UCSD-AML1 (cell line): ENCODE results near the gene DUSP1.
"Not testable (repeated sequence)": the region's sequence is repeated elsewhere in the genome, so short reads cannot be mapped to it uniquely, and the experiment has no call there.

ENCODE experiments used
- DNase-seq: peaks from one replicate; lab custom pipeline; 2025; ENCODE audit not compliant: unreplicated experiment; lab: John Stamatoyannopoulos, UW

The DUSP1 gene

DNA sequence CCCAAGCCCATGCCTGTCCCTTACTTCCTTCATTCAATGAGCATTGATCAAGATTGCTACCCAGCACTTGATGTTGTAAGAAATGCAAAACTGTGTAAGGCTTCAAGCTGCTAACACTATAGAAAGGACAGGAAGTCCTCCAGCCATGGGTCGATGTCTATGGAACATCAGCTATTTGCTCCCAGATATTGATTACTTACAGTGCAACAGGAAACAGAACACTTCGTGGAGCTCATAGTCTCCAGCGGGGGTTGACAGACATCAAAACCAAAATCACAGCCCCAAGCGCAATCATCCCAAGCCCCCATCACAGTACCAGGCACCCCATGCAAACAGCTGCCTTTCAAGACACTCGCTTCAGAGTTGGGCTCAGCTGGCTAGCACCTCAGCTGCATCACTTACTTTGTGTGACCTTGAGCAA is 26.8 kb upstream of the DUSP1 start:
- no peak for DNase-seq

DNA sequence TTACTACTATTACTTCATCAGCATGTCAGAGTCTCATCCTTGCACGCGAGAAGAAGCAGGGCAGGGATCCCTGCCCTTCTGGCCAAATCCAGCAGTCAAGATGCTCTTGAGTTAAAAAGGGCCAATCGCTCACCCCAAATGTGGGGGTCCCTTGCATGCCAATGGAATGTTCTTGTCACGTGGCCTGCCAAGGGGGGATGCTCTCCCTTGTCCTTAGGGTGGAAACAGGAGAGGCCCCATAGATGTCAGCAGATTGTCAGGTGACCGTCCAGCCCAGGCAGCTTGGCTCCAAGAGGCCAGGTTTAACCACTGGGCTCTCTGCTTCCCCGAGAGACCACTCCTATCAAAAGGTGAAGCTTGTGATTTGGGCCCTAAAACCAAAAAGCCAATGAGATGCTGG is 25.3 kb upstream of the DUSP1 start:
- DNase-seq: no peak

DNA sequence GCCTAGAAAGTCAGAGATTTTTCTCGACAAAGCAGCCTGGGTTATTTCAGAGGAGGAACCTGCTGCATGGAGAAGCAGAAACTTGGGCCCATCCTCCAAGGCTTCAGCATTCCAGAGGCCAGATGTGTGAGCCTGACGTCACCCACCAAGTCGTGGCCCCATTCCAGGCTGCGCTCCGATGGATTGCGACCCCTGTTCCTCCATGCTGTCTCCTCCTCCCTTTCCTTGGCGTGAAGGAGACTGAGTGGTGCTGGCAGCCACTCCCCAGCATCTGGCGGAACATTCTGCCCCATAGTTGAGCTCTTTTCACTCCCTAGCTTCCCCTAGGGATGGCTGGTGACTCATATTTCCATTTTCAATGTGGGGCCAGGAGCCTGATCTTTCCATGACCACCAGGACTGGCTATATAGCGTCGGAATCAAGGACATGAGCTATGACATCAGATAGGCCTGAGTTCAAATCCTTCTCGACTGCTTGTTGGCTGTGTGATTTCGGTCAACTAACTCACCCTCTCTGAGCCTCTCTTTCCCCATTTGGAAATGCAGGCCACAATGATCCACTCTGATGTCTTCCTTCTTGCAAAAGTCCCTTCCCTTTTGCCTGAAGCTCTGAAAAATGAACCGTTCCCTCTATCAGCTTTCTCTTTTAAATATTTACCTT is 24.5 kb upstream of the DUSP1 start:
- no peak for DNase-seq

- no peak for DNase-seq
Measured at GRCh38 chr5:172793577-172794488, 22.8 kb upstream of the DUSP1 start.

- DNase-seq: no peak
Measured at GRCh38 chr5:172792701-172793570, 21.9 kb upstream of the DUSP1 start.

DNA sequence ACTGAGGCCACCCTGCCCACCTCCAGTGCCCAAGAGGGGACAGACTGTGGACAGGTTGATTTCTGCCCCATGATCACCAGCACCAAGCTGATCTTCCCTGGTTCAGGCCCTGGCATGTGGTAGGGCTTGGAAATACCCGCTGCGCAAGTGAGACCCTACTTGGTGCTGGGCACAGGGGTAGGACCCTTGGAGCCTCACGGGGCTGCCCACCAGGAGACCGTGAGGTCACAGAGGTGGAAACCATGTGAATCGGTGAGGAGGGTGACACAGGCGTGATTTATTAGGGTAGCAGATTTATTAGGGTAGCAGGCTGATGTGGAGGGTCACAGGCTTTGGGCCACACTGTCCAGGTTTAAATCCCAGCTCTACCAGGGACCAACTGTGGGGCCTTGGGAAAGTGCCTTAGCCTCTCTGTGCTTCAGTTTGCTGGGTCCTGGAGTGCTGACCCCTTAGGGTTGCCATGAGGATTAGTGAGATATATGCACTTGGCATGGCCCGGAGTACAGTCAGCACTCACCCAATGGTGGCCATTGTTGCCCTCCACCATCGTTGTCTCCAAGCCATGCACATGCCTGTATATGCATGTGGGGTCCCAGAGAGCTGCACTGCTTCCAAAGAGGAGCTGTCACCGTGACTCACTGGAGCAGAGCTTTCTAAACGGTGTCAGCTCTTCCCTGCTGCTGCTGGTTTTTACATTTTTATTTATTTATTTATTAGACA is 20.9 kb upstream of the DUSP1 start:
- no peak for DNase-seq

GRCh38 chr5:172791286-172791685 is 20.3 kb upstream of the DUSP1 start:
- DNase-seq: no peak

DNA sequence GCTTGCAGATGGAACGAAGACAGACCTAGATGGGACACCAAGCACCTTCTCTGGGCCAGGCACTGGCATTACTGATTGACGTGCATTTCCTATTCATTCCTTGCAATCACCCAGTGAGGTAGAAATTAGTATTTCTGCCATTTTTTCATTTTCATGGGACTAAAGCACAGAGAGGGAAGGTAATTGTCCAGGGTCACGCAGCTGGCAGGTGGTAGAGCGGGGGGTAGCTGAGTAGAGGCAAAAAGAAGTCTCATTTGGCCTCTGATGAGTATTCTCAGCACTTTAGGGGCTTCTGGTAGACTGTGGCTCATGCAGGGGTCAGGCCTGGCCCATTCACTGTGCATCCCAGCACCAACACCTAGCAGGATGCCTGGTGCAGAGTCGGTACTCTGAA is 19.5 kb upstream of the DUSP1 start:
- DNase-seq: no peak

- DNase-seq: no peak
Measured at GRCh38 chr5:172789687-172790495, 18.9 kb upstream of the DUSP1 start.

DNA sequence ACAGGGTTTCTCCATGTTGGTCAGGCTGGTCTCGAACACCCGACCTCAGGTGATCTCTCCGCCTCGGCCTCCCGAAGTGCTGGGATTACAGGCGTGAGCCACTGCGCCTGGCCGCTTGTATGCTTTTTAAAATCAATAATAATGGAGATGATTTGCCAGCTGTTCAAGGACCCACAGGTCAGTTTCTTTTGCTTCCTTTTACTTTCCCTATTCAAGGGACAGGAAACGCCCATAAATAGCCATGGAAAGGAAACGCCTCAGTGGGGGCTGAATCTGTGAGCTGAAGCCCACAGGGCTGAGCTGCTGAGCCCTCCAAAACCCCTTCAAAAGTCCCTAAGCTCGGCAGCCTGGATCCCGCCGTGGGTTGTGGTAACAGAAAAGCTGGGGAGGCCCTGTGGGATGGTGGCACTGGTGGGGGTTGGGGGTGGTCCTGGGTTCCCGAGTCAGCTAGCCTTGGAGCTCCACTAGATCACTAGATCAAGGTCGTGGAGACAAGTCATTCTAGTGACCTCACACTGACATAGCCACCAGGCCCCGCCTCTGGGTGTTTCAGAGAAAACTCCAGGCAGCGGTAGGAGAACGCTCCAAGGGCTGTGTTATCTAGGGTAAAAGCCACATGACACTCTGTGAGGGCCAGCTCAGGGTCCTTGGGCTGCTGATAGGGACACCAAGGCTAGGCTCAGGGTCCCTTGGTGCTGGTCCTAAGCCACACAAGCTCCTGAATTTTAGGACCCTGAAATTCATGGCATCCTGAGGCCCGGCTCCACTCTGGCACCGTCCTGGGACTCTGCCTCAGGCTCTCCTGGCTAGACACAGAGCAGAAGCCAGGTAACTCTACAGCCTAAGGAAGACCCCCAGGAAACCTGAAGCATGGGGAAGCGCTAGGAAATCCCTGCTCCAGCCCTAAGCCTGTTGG is 18.0 kb upstream of the DUSP1 start:
- peak; percentile 65 for DNase-seq

DNA sequence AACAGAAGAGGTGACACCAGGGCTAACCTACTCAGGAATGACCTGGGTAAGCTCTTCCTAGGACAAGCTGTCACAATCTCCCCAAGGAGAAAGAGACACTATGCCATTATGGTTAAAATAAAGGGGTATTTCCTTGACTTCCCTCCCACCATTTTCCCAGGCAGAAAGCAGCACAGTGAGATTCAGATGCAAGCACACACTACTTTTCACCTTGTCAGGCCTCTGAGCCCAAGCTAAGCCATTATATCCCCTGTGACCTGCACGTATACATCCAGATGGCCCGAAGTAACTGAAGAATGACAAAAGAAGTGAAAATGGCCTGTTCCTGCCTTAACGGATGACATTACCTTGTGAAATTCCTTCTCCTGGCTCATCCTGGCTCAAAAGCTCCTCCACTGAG is 16.5 kb upstream of the DUSP1 start:
- not testable (repeated sequence) for DNase-seq

DNA sequence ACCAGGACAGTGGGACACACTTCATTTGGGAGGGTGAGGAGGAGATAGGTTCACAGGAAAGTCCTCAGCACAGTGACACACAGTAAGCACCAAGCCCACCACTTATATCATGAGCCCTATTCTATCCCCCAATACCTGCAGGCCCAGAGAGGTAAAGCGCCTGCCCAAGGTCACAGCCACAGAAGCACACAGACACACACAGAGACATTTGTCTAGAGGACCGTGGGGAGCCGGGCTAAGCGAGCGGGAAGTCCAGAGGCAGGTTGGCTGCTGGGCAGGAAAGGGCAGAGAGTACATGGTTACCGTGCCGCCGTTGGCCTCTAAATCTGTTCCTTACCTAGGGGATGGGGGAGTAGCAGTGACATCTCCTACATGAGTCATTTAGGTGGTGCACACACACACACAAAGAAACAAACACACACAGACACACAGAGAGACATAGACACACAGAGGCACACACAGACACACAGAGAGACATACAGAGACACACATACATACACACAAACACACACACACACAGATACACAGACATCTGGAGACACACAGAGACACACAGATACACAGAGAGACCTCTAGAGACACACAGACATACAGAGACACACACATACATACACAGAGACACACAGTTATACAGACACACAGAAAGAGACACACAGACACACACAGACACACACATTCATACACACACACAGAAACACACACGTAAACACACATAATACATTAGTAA is 15.9 kb upstream of the DUSP1 start:
- DNase-seq: no peak

DNA sequence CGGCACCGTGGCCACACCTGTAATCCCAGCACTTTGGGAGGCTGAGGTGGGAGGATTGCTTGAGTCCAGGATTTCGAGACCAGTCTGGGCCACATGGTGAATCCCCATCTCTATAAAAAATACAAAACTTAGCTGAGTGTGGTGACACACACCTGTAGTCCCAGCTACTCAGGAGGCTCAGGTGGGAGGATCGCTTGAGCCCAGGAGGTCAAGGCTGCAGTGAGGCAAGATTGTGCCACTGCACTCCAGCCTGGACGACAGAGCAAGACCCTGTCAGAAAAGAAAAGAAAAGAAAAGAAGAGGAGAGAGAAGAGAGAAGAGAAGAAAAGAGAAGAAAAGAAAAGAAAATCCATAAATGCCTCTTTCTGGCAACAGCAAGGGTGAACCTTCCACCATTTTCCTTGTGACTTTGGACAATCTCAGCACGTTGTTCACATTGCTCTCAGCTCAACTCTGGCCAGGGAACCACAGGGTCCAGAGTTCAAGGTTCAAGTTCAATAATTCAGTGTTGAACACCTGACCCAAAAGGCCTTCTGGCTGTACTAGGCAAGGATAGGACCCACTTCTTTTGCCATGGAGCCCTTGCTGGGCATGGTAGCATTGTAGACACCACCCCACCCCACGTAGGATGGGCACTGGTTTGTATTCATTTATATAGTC is 14.6 kb upstream of the DUSP1 start:
- no peak for DNase-seq

DNA sequence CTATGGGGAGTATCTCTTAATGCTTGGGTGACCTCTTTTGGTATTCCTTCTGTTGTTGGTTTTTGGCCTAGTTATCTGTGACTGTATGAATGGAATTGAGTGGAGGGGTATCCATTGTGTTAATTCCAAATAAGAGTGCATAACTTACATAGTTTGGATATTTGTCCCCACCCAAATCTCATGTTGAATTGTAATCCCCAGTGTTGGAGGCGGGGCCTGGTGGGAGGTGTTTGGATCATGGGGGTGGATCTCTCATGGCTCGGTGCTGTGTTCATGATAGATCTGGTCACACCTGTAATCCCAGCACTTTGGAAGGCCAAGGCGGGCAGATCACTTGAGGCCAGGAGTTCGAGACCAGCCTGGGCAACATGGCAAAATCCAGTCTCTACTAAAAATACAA is 13.2 kb upstream of the DUSP1 start:
- DNase-seq: not testable (repeated sequence)

DNA sequence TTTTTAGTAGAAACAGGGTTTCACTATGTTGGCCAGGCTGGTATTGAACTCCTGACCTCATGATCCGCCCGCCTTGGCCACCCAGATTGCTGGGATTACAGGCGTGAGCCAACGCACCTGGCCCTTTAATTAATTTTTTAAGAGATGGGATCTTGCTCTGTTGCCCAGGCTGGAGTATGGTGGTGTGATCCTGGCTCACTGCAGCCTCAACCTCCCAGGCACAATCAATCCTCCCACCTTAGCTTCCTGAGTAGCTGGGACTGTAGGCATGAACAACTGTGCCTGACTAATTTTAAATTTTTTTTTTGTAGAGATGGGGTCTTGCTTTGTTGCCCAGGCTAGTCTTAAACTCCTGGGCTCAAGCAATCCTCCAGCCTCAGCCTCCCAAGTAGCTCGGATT is 12.3 kb upstream of the DUSP1 start:
- not testable (repeated sequence) for DNase-seq

- no peak for DNase-seq
Measured at GRCh38 chr5:172782169-172783039, 11.4 kb upstream of the DUSP1 start.
